IMR-90 (cell line): ENCODE measurements around the gene SYNRG. TPM values are rescaled to one million over a fixed set of nuclear protein-coding genes. Genes with fewer than 3 reads are reported as not detected.
A peak's percentile ranks its signal among the peaks of the same experiment; 100 is the strongest.

Experiments used
- ATAC-seq: fragments of 200-7000 bp; cut with Tn5 transposase; 2 replicates; pipeline ENCODE4 v1.9.1; 2020; ENCODE audit warnings: low read depth, mild to moderate bottlenecking, moderate library complexity
- BruUV-seq: library from RNA; stranded (reverse); fragments of 400-500 nt; replicated peaks from 2 replicates; lab custom pipeline; 2021; lab: Mats Ljungman, UMichigan
- CTCF ChIA-PET: fragments of 300-600 bp; formaldehyde crosslinking; extraction: SDS; loops from one replicate; lab custom pipeline; 2021; ENCODE audit warnings: antibody characterized with exemption; lab: Yijun Ruan, JAX
- POLR2A ChIA-PET: fragments of 300-600 bp; sonication (Branson Sonifier 250); formaldehyde crosslinking; loops from one replicate; lab custom pipeline; 2022; ENCODE audit warnings: antibody characterized with exemption; ENCODE audit not compliant: unreplicated experiment; lab: Charles Lee
- DNase-seq: peaks from one replicate; pipeline ENCODE4 v3.0.0; 2013
- H2AFZ ChIP-seq: replicated peaks from 2 replicates; pipeline ENCODE3; 2013; ENCODE audit warnings: low read length, mild to moderate bottlenecking; ENCODE audit not compliant: poor library complexity
- H2AK5ac ChIP-seq: 2 replicates; pipeline ENCODE4 v1.6.1; 2013; ENCODE audit warnings: low read depth, low read length, inconsistent platforms
- H2AK9ac ChIP-seq: replicated peaks from 2 replicates; pipeline ENCODE3; 2013; ENCODE audit warnings: mild to moderate bottlenecking, low read depth, low read length, moderate library complexity; ENCODE audit not compliant: poor library complexity
- H2BK120ac ChIP-seq: 2 replicates; pipeline ENCODE4 v1.6.1; 2013; ENCODE audit warnings: low read depth, low read length, inconsistent platforms
- H2BK15ac ChIP-seq: 3 replicates; pipeline ENCODE4 v1.6.1; 2013; ENCODE audit warnings: low read depth, low read length, inconsistent platforms
- H2BK20ac ChIP-seq: 2 replicates; pipeline ENCODE4 v1.6.1; 2013; ENCODE audit warnings: low read depth, mild to moderate bottlenecking, inconsistent platforms, low read length, moderate library complexity
- H2BK5ac ChIP-seq: 2 replicates; pipeline ENCODE4 v1.6.1; 2013; ENCODE audit warnings: mild to moderate bottlenecking, low read depth, low read length, inconsistent platforms; ENCODE audit not compliant: poor library complexity, severe bottlenecking
- H3K14ac ChIP-seq: replicated peaks from 2 replicates; pipeline ENCODE4 v1.6.1; 2013; ENCODE audit warnings: low read depth, low read length, inconsistent platforms
- H3K18ac ChIP-seq: 2 replicates; pipeline ENCODE4 v1.6.1; 2013; ENCODE audit warnings: low read depth, low read length, control low read depth
- H3K23ac ChIP-seq: 2 replicates; pipeline ENCODE4 v1.6.1; 2013; ENCODE audit warnings: low read depth, low read length, inconsistent platforms
- H3K27ac ChIP-seq: 2 replicates; pipeline ENCODE4 v1.5.1; 2013; ENCODE audit warnings: mild to moderate bottlenecking, control low read depth, low read length; ENCODE audit not compliant: insufficient read depth
- H3K27me3 ChIP-seq: 2 replicates; pipeline ENCODE4 v1.6.1; 2013; ENCODE audit warnings: low read length; ENCODE audit not compliant: control insufficient read depth, insufficient read depth
- H3K36me3 ChIP-seq: 2 replicates; pipeline ENCODE4 v1.6.1; 2013; ENCODE audit warnings: low read length, mixed read lengths; ENCODE audit not compliant: control insufficient read depth, insufficient read depth
- H3K4ac ChIP-seq: 2 replicates; pipeline ENCODE4 v1.6.1; 2013; ENCODE audit warnings: low read depth, low read length, inconsistent platforms
- H3K4me1 ChIP-seq: 2 replicates; pipeline ENCODE4 v1.6.1; 2013; ENCODE audit warnings: low read length, mixed read lengths; ENCODE audit not compliant: control insufficient read depth, insufficient read depth
- H3K4me2 ChIP-seq: 2 replicates; pipeline ENCODE4 v1.6.1; 2013; ENCODE audit warnings: low read depth, mild to moderate bottlenecking, control low read depth, low read length, moderate library complexity
- H3K4me3 ChIP-seq: 2 replicates; pipeline ENCODE4 v1.5.1; 2013; ENCODE audit warnings: low read depth, mild to moderate bottlenecking, control low read depth, low read length, moderate library complexity; ENCODE audit not compliant: insufficient read depth
- H3K56ac ChIP-seq: 2 replicates; pipeline ENCODE4 v1.6.1; 2013; ENCODE audit warnings: low read length, inconsistent platforms; ENCODE audit not compliant: insufficient read depth; ENCODE audit errors: extremely low read depth
- H3K79me1 ChIP-seq, 2 experiments: 2 replicates each; pipeline ENCODE4 v1.6.1; 2013; ENCODE audit warnings: low read length in 2 of 2, inconsistent platforms in 1 of 2, low read depth in 1 of 2
- H3K9ac ChIP-seq: 2 replicates; pipeline ENCODE4 v1.6.1; 2013; ENCODE audit warnings: low read depth, low read length, control low read depth
- H3K9me1 ChIP-seq: 2 replicates; pipeline ENCODE4 v1.6.1; 2013; ENCODE audit warnings: low read length, inconsistent platforms; ENCODE audit not compliant: insufficient read depth
- H3K9me3 ChIP-seq: 2 replicates; pipeline ENCODE4 v1.6.1; 2013; ENCODE audit warnings: low read length; ENCODE audit not compliant: control insufficient read depth, insufficient read depth
- H4K20me1 ChIP-seq: 2 replicates; pipeline ENCODE4 v1.6.1; 2013; ENCODE audit warnings: low read length, inconsistent platforms; ENCODE audit not compliant: insufficient read depth
- H4K5ac ChIP-seq: 2 replicates; pipeline ENCODE4 v1.6.1; 2013; ENCODE audit warnings: mild to moderate bottlenecking, low read depth, low read length, control low read depth
- H4K8ac ChIP-seq, 2 experiments: 2 replicates each; pipeline ENCODE4 v1.6.1; 2013; ENCODE audit warnings: low read depth in 2 of 2, low read length in 2 of 2, control low read depth in 1 of 2, inconsistent platforms in 1 of 2
- H4K91ac ChIP-seq: 2 replicates; pipeline ENCODE4 v1.6.1; 2013; ENCODE audit warnings: low read depth, low read length, inconsistent platforms; ENCODE audit not compliant: insufficient read depth
- BHLHE40 ChIP-seq: fragments of 150-350 bp; IDR thresholded peaks from 2 replicates; pipeline ENCODE4 v1.6.1; 2016; ENCODE audit warnings: mild to moderate bottlenecking, low read depth, low read length
- CTCF ChIP-seq: conservative IDR thresholded peaks from 2 replicates; pipeline ENCODE4 v1.5.1; 2012; ENCODE audit warnings: mild to moderate bottlenecking, low read depth, low read length, improper control_type of control experiment
- ELK1 ChIP-seq: fragments of 150-350 bp; IDR thresholded peaks from 2 replicates; pipeline ENCODE4 v1.6.1; 2016; ENCODE audit warnings: low read depth, mild to moderate bottlenecking, low read length, moderate library complexity, borderline replicate concordance
- FOS ChIP-seq: fragments of 150-350 bp; IDR thresholded peaks from 2 replicates; pipeline ENCODE4 v1.6.1; 2016; ENCODE audit warnings: low read depth, low read length
- WGBS, 2 experiments: methylation state at CpG; one replicate each; pipeline versions ENCODE4 v1.1.5 to v1.1.7; 2013; ENCODE audit warnings: missing lambda C conversion rate in 2 of 2; ENCODE audit not compliant: insufficient read length in 1 of 2; ENCODE audit errors: extremely low coverage in 2 of 2; 5-methylcytosine and 5-hydroxymethylcytosine counted together
- dilution Hi-C: fragments of 300-500 bp; cut with HindIII; formaldehyde crosslinking; loops from one replicate; pipeline ENCODE4 v1.14.3; 2018; ENCODE audit warnings: low sequenced_read_pairs; ENCODE audit not compliant: unreplicated experiment
- in situ Hi-C: fragments of 300-500 bp; cut with MboI; formaldehyde crosslinking; loops from 3 replicates; pipeline ENCODE4 v1.14.3; 2019; ENCODE audit warnings: low sequenced_read_pairs, inconsistent platforms, mixed read lengths
- intact Hi-C: fragments of 100-400 bp; cut with micrococcal nuclease; formaldehyde crosslinking; loops from 2 replicates; pipeline ENCODE4 v1.10.0; 2022
- polyA plus RNA-seq, 3 experiments: library from polyadenylated mRNA; depleted of rRNA; stranded (reverse); fragments of >200 nt; gene quantifications; 2 replicates each; pipeline ENCODE4 v1.2.3, GENCODE V29; 2012; ENCODE audit warnings: low replicate concordance in 1 of 3
- total RNA-seq: library from RNA; depleted of rRNA; stranded (reverse); fragments of >200 nt; gene quantifications from 2 replicates; pipeline ENCODE4 v1.2.3, GENCODE V29; 2012

Gene SYNRG
- total and polyA plus RNA-seq, 2 of the 4 experiments (the other 2 are of a cell fraction) = 11.7 to 15.2 TPM

DNA sequence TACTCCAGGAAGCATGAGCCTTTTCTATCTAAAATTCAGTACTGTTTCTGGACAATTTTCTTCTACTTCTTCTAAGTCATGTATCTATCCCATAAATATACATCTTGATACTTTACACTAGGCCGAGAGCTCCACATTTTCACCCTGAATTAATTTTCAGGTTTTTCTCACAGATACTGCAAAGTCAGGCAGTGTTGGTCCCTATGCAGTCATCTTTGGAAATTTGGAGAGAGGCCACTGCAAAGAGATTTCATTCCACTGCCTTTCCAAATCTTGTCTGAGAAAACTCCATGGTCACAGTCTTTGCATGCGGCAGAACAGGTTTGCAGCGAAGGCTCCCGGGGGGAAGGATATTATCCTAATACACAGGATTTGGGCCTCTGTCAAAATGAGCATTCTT is 91.3 kb downstream of the SYNRG start:
- dilution Hi-C loops (no loop called here), in situ Hi-C loops (no loop called here), intact Hi-C loops (no loop called here)
- CTCF ChIA-PET = interaction anchor here (2.0 kb wide), 1 partner anchor 9 kb away, joined by 5 read pairs; no protein-coding TSS in a partner anchor
- no peak overlapping the region for H3K4me2 ChIP-seq
- no peak overlapping the region for H4K5ac ChIP-seq
- no peak overlapping the region for H4K8ac ChIP-seq
- no peak overlapping the region for H4K91ac ChIP-seq
- H3K27me3 ChIP-seq = no peaks in the 10 kb centered on the region
- peaks cover 20% of the 10 kb centered on the region for H3K4me1 ChIP-seq
- H3K4ac ChIP-seq = no peak overlapping the region
- H4K20me1 ChIP-seq = peaks cover 33% of the 10 kb centered on the region
- no peak overlapping the region for H2BK15ac ChIP-seq
- 80% methylated on average over 1 of the region's 4 CpGs; no CpG with 5 or more reads in 1 of the 2 experiments for WGBS, 2 experiments
- no peak overlapping the region for H3K4me3 ChIP-seq
- H2AK9ac ChIP-seq = no peak overlapping the region
- no peaks in the 10 kb centered on the region for H3K9me3 ChIP-seq
- H3K9ac ChIP-seq = no peak overlapping the region
- DNase-seq (no peak), ATAC-seq (no peak)
- H3K18ac ChIP-seq = no peak overlapping the region
- TF ChIP-seq BHLHE40 = no peak
- TF ChIP-seq FOS = no peak
- TF ChIP-seq ELK1 = no peak
- TF ChIP-seq CTCF = no peak
- no peak overlapping the region for H3K14ac ChIP-seq
- no peak overlapping the region for H2AK5ac ChIP-seq
- POLR2A ChIA-PET = no interaction called here
- peaks cover 30% of the 10 kb centered on the region for H3K9me1 ChIP-seq
- peaks cover 16 to 75% of the 10 kb centered on the region in 2 experiments for H3K79me1 ChIP-seq
- no peak overlapping the region for H3K56ac ChIP-seq
- TSS peak; percentile 42 for BruUV-seq
- H2AFZ ChIP-seq = no peak overlapping the region
- H2BK20ac ChIP-seq = no peak overlapping the region
- H2BK5ac ChIP-seq = no peak overlapping the region
- no peak overlapping the region for H2BK120ac ChIP-seq
- H3K36me3 ChIP-seq = peaks cover 34% of the 10 kb centered on the region
- H3K27ac ChIP-seq = no peak overlapping the region
- H3K23ac ChIP-seq = no peak overlapping the region
